LHCN-M2 (cell line): ENCODE results near the gene TGFB2. TPM values are rescaled to one million over a fixed set of nuclear protein-coding genes. Genes with fewer than 3 reads are reported as not detected.

Experiments
- DNase-seq: peaks from one replicate; pipeline ENCODE4 v3.0.0-alpha.2; 2012; ENCODE audit warnings: low read depth
- total RNA-seq: library from RNA; depleted of rRNA; stranded (reverse); fragments of >200 nt; gene quantifications from 2 replicates; pipeline ENCODE4 v1.2.3, GENCODE V29; 2014

Gene TGFB2
- total RNA-seq, 1 experiment from 2014 or later, result 7.7 TPM

- no peak for DNase-seq
These were observed 76.4 kb downstream of the TGFB2 start for GRCh38 chr1:218421531-218421930.

GRCh38 chr1:218424502-218424901, 79.4 kb downstream of the TGFB2 start:
- DNase-seq, result no peak

GRCh38 chr1:218425647-218426342, 80.7 kb downstream of the TGFB2 start:
- DNase-seq, result peak; percentile 68

- DNase-seq, result peak; percentile 58
These were observed 81.2 kb downstream of the TGFB2 start for GRCh38 chr1:218426343-218426657.

GRCh38 chr1:218429301-218429700, 84.2 kb downstream of the TGFB2 start:
- no peak for DNase-seq

- DNase-seq, result no peak
These were observed 85.2 kb downstream of the TGFB2 start for GRCh38 chr1:218430346-218430745.

- peak; percentile 68 for DNase-seq
These were observed 85.7 kb downstream of the TGFB2 start for GRCh38 chr1:218430822-218431221.

GRCh38 chr1:218431476-218431875, 86.3 kb downstream of the TGFB2 start:
- no peak for DNase-seq

- DNase-seq, result no peak
These were observed 88.6 kb downstream of the TGFB2 start for GRCh38 chr1:218433744-218434143.

GRCh38 chr1:218435528-218435927, 90.4 kb downstream of the TGFB2 start:
- DNase-seq, result no peak

- no peak for DNase-seq
These were observed 91.2 kb downstream of the TGFB2 start for GRCh38 chr1:218436346-218436745.

GRCh38 chr1:218436997-218437396, 91.9 kb downstream of the TGFB2 start:
- no peak for DNase-seq

- DNase-seq, result peak; percentile 69
These were observed 94.6 kb downstream of the TGFB2 start for GRCh38 chr1:218439541-218440295.

- no peak for DNase-seq
These were observed 98.1 kb downstream of the TGFB2 start for GRCh38 chr1:218443255-218443654.

- DNase-seq, result no peak
These were observed 99.0 kb downstream of the TGFB2 start for GRCh38 chr1:218444173-218444572.

GRCh38 chr1:218444588-218444987, 99.5 kb downstream of the TGFB2 start:
- DNase-seq, result no peak

- peak; percentile 43 for DNase-seq
These were observed 102.0 kb downstream of the TGFB2 start for GRCh38 chr1:218447010-218447689.

GRCh38 chr1:218451415-218451814, 106.3 kb downstream of the TGFB2 start:
- DNase-seq, result no peak

GRCh38 chr1:218454700-218455282, 109.7 kb downstream of the TGFB2 start:
- DNase-seq, result no peak

GRCh38 chr1:218456444-218456843, 111.3 kb downstream of the TGFB2 start:
- DNase-seq, result no peak

GRCh38 chr1:218459450-218459849, 114.3 kb downstream of the TGFB2 start:
- DNase-seq, result no peak
